NK-92 (cell line): ENCODE measurements around the gene FRMPD1.

Experiments used
- DNase-seq: peaks from one replicate; lab custom pipeline; 2025; ENCODE audit not compliant: unreplicated experiment; lab: John Stamatoyannopoulos, UW

Gene FRMPD1

GRCh38 chr9:37678789-37679273, 28.1 kb downstream of the FRMPD1 start:
- no peak for DNase-seq

DNA sequence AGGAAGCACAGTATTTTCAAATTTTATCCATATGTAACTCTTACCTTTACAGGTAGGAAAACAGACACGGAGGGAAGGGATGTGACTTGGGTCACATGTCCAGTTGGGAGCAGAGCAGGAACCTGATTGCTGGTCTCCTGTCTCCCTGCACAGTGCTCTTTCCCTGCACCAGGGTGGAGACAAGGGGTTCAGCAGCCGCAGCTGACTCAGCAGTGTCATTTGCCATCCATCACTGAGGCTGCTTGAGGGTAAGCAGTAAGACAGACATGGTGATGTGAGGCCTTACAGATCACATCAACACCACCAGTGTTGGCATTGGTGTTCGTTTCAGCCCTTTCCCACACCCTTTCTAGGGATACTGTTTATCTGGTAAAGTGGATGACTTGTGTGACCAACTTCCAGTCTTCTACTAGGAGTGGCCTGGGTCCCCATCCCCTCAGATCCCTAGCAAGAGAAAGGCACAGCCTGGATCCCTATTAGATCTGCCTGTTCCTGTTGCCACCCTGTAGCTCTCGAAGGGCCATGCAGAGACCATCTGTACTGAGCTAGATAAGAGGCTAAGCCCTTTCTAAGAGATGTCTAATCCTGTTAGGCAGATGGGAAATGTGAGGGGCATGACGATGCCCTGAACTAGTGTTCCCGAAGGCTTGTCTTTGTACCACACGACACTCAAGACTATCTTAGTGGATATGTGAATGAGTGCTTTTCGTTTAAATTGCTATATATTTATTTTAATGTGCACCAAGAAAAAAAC, 29.1 kb downstream of the FRMPD1 start:
- no peak for DNase-seq

DNA sequence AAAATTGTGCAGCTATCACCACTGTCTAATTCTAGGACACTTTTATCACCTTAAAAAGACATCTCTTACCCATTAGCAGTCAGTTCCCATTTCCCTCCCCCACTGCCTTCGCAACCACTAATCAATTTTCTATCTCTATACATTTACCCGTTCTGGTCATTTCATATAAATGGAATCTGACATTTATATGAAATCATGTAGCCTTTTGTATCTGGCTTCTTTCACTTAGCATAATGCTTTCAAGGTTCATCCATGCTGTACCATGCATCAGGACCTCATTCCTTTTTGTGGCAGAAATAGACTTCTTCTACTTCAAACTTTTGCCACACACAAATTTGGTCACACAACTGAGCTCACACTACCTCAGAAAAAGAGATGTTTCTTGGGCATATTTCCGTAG, 32.2 kb downstream of the FRMPD1 start:
- DNase-seq = no peak

GRCh38 chr9:37683531-37684371, 33.0 kb downstream of the FRMPD1 start:
- no peak for DNase-seq

GRCh38 chr9:37692622-37693221, 42.0 kb downstream of the FRMPD1 start:
- DNase-seq = no peak

GRCh38 chr9:37693260-37693659, 42.5 kb downstream of the FRMPD1 start:
- DNase-seq = no peak

GRCh38 chr9:37694355-37694754, 43.6 kb downstream of the FRMPD1 start:
- no peak for DNase-seq

DNA sequence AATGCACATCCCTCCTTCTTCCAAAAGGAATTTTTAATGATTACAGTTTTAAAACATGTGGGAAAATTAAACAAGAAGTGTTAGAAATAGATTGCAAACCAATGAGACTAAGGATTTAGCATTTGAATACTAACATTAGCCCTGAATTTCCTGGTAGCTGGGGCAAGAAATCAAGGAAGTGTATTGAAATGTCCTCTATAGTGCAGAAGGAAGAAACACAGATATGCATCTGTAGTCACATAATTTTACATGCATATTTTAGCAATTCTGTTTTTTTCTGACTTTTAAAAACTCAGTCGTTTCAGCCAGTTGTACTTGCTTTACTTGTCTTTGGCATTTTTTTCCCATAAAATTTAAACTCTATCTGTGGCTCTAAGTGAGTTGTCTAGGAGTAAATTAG, 45.8 kb downstream of the FRMPD1 start:
- no peak for DNase-seq

DNA sequence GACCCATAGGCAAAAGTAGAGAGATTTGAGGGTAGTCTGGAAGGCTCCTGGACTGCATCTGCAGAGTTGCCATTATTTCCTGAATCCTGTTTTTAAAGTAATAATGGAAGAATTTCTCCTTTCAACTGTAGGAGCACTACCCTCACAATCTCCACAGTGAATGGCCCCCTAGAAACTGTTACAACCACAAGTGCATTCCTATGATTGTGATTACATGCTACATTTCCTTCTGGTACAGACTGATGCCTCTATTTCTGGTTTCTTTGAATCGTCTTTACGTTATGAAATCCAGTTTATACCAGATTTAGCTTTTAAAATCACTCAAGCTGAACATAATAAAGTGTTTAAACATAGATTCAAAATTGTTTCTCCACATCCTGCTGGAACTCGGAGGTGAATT, 49.4 kb downstream of the FRMPD1 start:
- no peak for DNase-seq

- no peak for DNase-seq
Observed at GRCh38 chr9:37700900-37701299, 50.1 kb downstream of the FRMPD1 start.

- no peak for DNase-seq
Observed at GRCh38 chr9:37705787-37706186, 55.0 kb downstream of the FRMPD1 start.

DNA sequence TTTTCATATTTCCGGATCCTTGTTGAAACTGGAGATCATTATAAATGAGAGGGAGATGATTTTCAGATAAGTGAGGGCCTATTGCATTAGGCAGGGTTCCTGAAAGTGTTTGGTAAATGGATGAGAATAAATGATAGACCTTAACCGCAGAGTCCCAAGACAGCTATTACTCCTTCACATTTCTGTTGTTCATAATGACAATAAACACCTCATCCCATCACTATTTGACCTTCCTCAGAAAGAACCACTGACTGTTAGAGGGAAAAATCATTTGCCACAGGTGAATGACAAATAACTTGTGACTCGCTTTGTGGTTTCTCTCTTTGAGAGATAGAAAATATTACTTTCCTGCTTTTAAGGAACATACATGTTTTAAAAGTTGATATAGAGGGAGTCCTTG, 55.5 kb downstream of the FRMPD1 start:
- no peak for DNase-seq

GRCh38 chr9:37707748-37708147, 57.0 kb downstream of the FRMPD1 start:
- no peak for DNase-seq

GRCh38 chr9:37710046-37710445, 59.3 kb downstream of the FRMPD1 start:
- DNase-seq = no peak

DNA sequence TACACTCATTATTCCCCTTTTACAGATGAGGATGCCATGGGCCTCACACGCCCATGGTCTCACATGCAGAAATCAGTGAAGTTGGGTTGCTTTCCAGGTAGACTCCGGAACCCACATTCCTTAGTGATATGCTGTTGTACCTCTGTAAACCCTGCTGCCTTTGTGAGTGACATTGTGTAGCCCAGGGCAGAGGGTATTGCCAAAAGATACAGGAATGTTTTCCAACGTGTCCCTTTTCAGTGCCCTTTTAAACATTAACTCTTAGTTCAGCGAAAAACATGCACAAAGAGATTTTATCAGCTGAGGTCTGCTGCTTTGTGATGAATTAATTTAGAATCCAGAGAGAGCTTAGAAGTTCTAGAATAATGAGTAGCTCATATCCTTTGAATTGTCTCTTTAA, 64.5 kb downstream of the FRMPD1 start:
- no peak for DNase-seq

GRCh38 chr9:37715991-37716505, 65.3 kb downstream of the FRMPD1 start:
- DNase-seq = no peak

DNA sequence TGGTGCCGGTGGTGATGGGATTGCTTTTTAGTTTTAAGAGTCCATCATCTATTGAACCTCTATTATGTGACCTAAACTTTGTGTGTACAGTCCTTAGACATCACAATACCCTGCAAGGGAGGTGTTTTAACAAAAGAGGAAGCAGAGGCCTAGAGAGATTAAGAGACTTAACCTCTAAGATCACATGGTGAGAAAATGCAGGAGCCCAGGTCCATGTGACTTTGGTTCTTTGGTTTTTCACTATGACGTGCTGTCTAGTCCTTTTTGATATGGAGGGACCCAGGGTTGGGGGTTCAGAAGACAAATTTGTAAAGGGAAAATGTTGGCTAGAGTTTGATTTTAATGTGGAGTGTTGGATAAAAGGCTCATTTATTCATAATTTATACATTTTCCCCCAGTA, 68.8 kb downstream of the FRMPD1 start:
- no peak for DNase-seq

- DNase-seq = no peak
Observed at GRCh38 chr9:37727013-37727412, 76.3 kb downstream of the FRMPD1 start.

DNA sequence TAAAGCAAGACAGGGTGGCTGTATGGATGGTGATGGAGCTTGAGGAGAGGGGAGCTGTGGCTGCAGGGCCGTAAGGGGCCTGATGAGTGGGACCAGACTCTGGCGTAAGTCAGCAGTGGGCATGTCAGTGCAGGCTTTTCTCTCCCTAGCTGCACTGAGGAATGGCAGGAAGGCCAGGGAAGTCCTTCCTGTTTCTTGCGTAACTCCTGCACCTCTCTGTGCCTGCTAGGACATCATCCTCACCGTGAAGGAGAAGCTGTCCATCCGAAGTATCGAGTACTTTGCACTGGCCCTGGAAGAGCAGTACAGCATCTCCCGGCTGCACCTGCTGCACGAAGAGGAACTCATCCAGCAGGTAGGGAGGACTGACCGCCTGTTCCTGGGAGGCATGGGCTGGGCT, 78.7 kb downstream of the FRMPD1 start:
- no peak for DNase-seq

GRCh38 chr9:37730256-37730655, 79.5 kb downstream of the FRMPD1 start:
- DNase-seq = no peak

- DNase-seq = no peak
Observed at GRCh38 chr9:37730839-37731238, 80.1 kb downstream of the FRMPD1 start.
